Glomerular endothelial cell (primary cell): Measurements from ENCODE around the gene RIC3. TPM values are rescaled to one million over a fixed set of nuclear protein-coding genes. Genes with fewer than 3 reads are reported as not detected.

ENCODE experiments used
- total RNA-seq: library from RNA; depleted of rRNA; stranded (reverse); fragments of >200 nt; gene quantifications from 2 replicates; pipeline ENCODE4 v1.2.3, GENCODE V29; 2015

Gene RIC3
- total RNA-seq, 1 donor from 2014 or later = not detected

Other genes starting within 250 kb of the RIC3 start
- gene OR10A6, start 237.8 kb downstream of the RIC3 start, total RNA-seq = not detected in 2 replicates
- gene OR10A3, start 227.3 kb downstream of the RIC3 start, total RNA-seq = not detected in 2 replicates
- gene NLRP10, start 203.6 kb downstream of the RIC3 start, total RNA-seq = 1.7 TPM in 1 of 2 replicates, not detected in the other
- 252 and 293 TPM in 2 replicates for gene EIF3F, start 181.7 kb downstream of the RIC3 start, total RNA-seq
- 1.7 and 1.8 TPM in 2 replicates for gene TUB, start 87.8 kb downstream of the RIC3 start, total RNA-seq
- 0.76 TPM in 1 of 2 replicates, not detected in the other for gene LMO1, start 94.9 kb upstream of the RIC3 start, total RNA-seq